Activated T-cell treated with anti-CD3 and anti-CD28 coated beads for 1 hour (primary cell): Measurements from ENCODE around the gene TOR1AIP2.
"Not testable (repeated sequence)": the region's sequence is repeated elsewhere in the genome, so short reads cannot be mapped to it uniquely, and the experiment has no call there.

Experiments
- DNase-seq: peaks from one replicate; pipeline ENCODE4 v3.0.0-alpha.2; 2020; ENCODE audit warnings: low read depth

TOR1AIP2 gene

GRCh38 chr1:179806333-179806732 lies 71.3 kb downstream of the TOR1AIP2 start:
- no peak for DNase-seq

- no peak for DNase-seq
Measured at GRCh38 chr1:179805291-179806195, 72.1 kb downstream of the TOR1AIP2 start.

GRCh38 chr1:179804417-179804816 lies 73.2 kb downstream of the TOR1AIP2 start:
- not testable (repeated sequence) for DNase-seq

GRCh38 chr1:179803918-179804317 lies 73.7 kb downstream of the TOR1AIP2 start:
- DNase-seq: no peak

- DNase-seq: no peak
Measured at GRCh38 chr1:179803104-179803503, 74.5 kb downstream of the TOR1AIP2 start.

- DNase-seq: no peak
Measured at GRCh38 chr1:179800481-179800880, 77.1 kb downstream of the TOR1AIP2 start.

- DNase-seq: no peak
Measured at GRCh38 chr1:179798864-179799516, 78.6 kb downstream of the TOR1AIP2 start.

- no peak for DNase-seq
Measured at GRCh38 chr1:179798213-179798863, 79.3 kb downstream of the TOR1AIP2 start.

GRCh38 chr1:179794669-179795068 lies 82.9 kb downstream of the TOR1AIP2 start:
- no peak for DNase-seq

- no peak for DNase-seq
Measured at GRCh38 chr1:179794146-179794545, 83.5 kb downstream of the TOR1AIP2 start.

GRCh38 chr1:179793281-179793680 lies 84.3 kb downstream of the TOR1AIP2 start:
- no peak for DNase-seq
